ENCODE results near the gene DNAJC22. TPM values are rescaled to one million over a fixed set of nuclear protein-coding genes. Genes with fewer than 3 reads are reported as not detected.

The DNAJC22 gene
- polyA plus RNA-seq, 1 of the 3 experiments (the other 2 are of a cell fraction) = 4.5 TPM

- no peak for TF ChIP-seq REST (IDR thresholded peaks at IDR 0.05; ENCODE audit: low read depth, low read length)
- TF ChIP-seq FOSL2 (IDR thresholded peaks at IDR 0.05; ENCODE audit: borderline replicate concordance, low read depth) = no peak
- no peak for TF ChIP-seq NRF1 (IDR thresholded peaks at IDR 0.05; ENCODE audit: low read depth, low read length)
- TF ChIP-seq PBX3 (IDR thresholded peaks at IDR 0.05) = no peak
Observed at GRCh38 chr12:49359671-49360070, 13.0 kb downstream of the DNAJC22 start (continued).

GRCh38 chr12:49362077-49362476 is 15.4 kb downstream of the DNAJC22 start:
- no peaks in the 10 kb centered on the region for H4K20me1 ChIP-seq (ENCODE audit: insufficient read depth)
- no peaks in the 10 kb centered on the region for H3K36me3 ChIP-seq (replicated peaks in 1 of 2; ENCODE audit: control insufficient read depth in 1 of 2, insufficient read depth in 2 of 2, low read length in 1 of 2)
- peaks cover 7% of the 10 kb centered on the region; the same call in 1 of the 2 replicates for H3K79me2 ChIP-seq (ENCODE audit: insufficient read depth)
- H3K27me3 ChIP-seq (ENCODE audit: insufficient read depth) = no peaks in the 10 kb centered on the region
- no peak overlapping the region for H3K9ac ChIP-seq
- no peak for DNase-seq
- ChIA-PET POLR2A (no interaction called here), CTCF (interaction anchor here (1.2 to 16.8 kb wide), 6 partner anchors 14 to 176 kb away, joined by 3 to 617 read pairs (median 8); partner anchors contain the start of gene DNAJC22)
- no peaks in the 10 kb centered on the region for H3K9me2 ChIP-seq
- no peaks in the 10 kb centered on the region for H3K9me3 ChIP-seq
- TF ChIP-seq RXRA (IDR thresholded peaks at IDR 0.05; ENCODE audit: borderline replicate concordance, low read depth) (no peak), POLR2AphosphoS5 (IDR thresholded peaks at IDR 0.05; ENCODE audit: low read depth, low read length) (no peak), NFIC (IDR thresholded peaks at IDR 0.05; ENCODE audit: borderline replicate concordance) (no peak), ZBTB33 (IDR thresholded peaks at IDR 0.05; ENCODE audit: borderline replicate concordance, low read depth) (no peak), GABPA (IDR thresholded peaks at IDR 0.05; ENCODE audit: low read depth) (no peak), PBX3 (IDR thresholded peaks at IDR 0.05) (no peak)
- H3K4me2 ChIP-seq = no peak overlapping the region
- H2AFZ ChIP-seq (ENCODE audit: low read depth) = no peak overlapping the region
- peaks cover 0 to 3% of the 10 kb centered on the region in 2 experiments; a peak in 2 of 4 replicates for H3K4me1 ChIP-seq (ENCODE audit: control insufficient read depth in 1 of 2, insufficient read depth in 2 of 2, low read depth in 1 of 2, low read length in 1 of 2)
- H3F3A ChIP-seq (replicated peaks; ENCODE audit: insufficient read depth) = peaks cover 41% of the 10 kb centered on the region
- WGBS (ENCODE audit: low lambda C conversion rate) = 89% methylated on average over 1 of the region's 1 CpG
- no peak overlapping the region for H3K4me3 ChIP-seq (ENCODE audit: low read depth in 2 of 2, low read length in 1 of 2)
- no peak overlapping the region for H3K27ac ChIP-seq (ENCODE audit: low read depth in 2 of 2, low read length in 1 of 2)

All from SK-N-SH (cell line).